ENCODE results near the gene HOMER1. TPM values are rescaled to one million over a fixed set of nuclear protein-coding genes. Genes with fewer than 3 reads are reported as not detected.

The HOMER1 gene
- total and polyA plus RNA-seq, 10 of the 15 experiments (the other 5 are each of a cell fraction or from before 2014, with no cell fraction given), result 0.96 to 22.0 (median 7.5) TPM

- TF ChIP-seq ZBTB40 (IDR thresholded peaks at IDR 0.05; ENCODE audit: borderline replicate concordance) (no peak), IKZF1 (conservative IDR thresholded peaks at IDR 0.05) (no peak), ZNF24 (IDR thresholded peaks at IDR 0.05) (no peak)
These were observed 77.1 kb downstream of the HOMER1 start (continued) for GRCh38 chr5:79436821-79437220.

GRCh38 chr5:79436224-79436623, 77.7 kb downstream of the HOMER1 start:
- Histone ChIP-seq H3K79me2 (ENCODE audit: control insufficient read depth, insufficient read depth, low read length) (no peaks in the 10 kb centered on the region), H3K4me3 (no peak overlapping the region), H3K4me1 (ENCODE audit: control insufficient read depth, insufficient read depth, low read length) (no peaks in the 10 kb centered on the region), H3K27ac (ENCODE audit: control insufficient read depth, insufficient read depth) (no peak overlapping the region), H2AFZ (ENCODE audit: control insufficient read depth, low read depth, low read length) (no peak overlapping the region), H3K9ac (ENCODE audit: control insufficient read depth, insufficient read depth, low read length) (no peak overlapping the region), H3K4me2 (ENCODE audit: control insufficient read depth, insufficient read depth) (no peak overlapping the region), H3K9me3 (replicated peaks; ENCODE audit: control insufficient read depth, insufficient read depth, low read length) (no peaks in the 10 kb centered on the region), H3K36me3 (ENCODE audit: control insufficient read depth in 2 of 2, insufficient read depth in 2 of 2, low read length in 1 of 2) (no peaks in the 10 kb centered on the region), H3K27me3 (replicated peaks in 1 of 2; ENCODE audit: control insufficient read depth in 2 of 2, insufficient read depth in 2 of 2, low read length in 1 of 2) (no peaks in the 10 kb centered on the region), H4K20me1 (ENCODE audit: control insufficient read depth, insufficient read depth) (no peaks in the 10 kb centered on the region)
- 82% methylated on average over 3 of the region's 3 CpGs for WGBS (ENCODE audit: insufficient coverage, insufficient replicate concordance, low lambda C conversion rate, missing lambda C conversion rate)
- POLR2A ChIA-PET, result no interaction called here
- DNase-seq (ENCODE audit: low read depth, low spot score) (no peak), FAIRE-seq (no peak), ATAC-seq (no peak)
- BruUV-seq (replicated peaks), result no TSS peak
- CTCF ChIA-PET, result interaction anchor here (1.1 kb wide), 1 partner anchor 11 kb away, joined by 4 read pairs; no protein-coding TSS in a partner anchor
- in situ Hi-C loops (cut with MboI), result no loop called here
- SMC1A ChIA-PET (ENCODE audit: uncharacterized antibody, unreplicated experiment), result interaction anchor here (1.4 kb wide), 1 partner anchor 28 kb away, joined by 4 read pairs; no protein-coding TSS in a partner anchor
- RAD21 ChIA-PET (ENCODE audit: unreplicated experiment), result no interaction called here
- intact Hi-C loops (cut with micrococcal nuclease; ENCODE audit: unreplicated experiment), result no loop called here
- no peak for TF ChIP-seq SMC3 (IDR thresholded peaks at IDR 0.05; ENCODE audit: borderline replicate concordance, low read length)
- TF ChIP-seq ZNF207 (IDR thresholded peaks at IDR 0.05; ENCODE audit: borderline replicate concordance), result no peak
- TF ChIP-seq RAD51 (IDR thresholded peaks at IDR 0.05), result no peak
- no peak for TF ChIP-seq NR2C1 (IDR thresholded peaks at IDR 0.05)
- TF ChIP-seq LARP7 (IDR thresholded peaks at IDR 0.05), result no peak
- TF ChIP-seq RCOR1 (conservative IDR thresholded peaks at IDR 0.05; ENCODE audit: low read depth, low read length), result no peak
- TF ChIP-seq ZNF622 (IDR thresholded peaks at IDR 0.05), result no peak
- no peak for TF ChIP-seq REST (IDR thresholded peaks at IDR 0.05; ENCODE audit: low read depth, low read length)
- TF ChIP-seq ESRRA (IDR thresholded peaks at IDR 0.05; ENCODE audit: low read length), result no peak
- TF ChIP-seq SUZ12 (IDR thresholded peaks at IDR 0.05; ENCODE audit: unreplicated experiment), result no peak
- TF ChIP-seq RELA (IDR thresholded peaks at IDR 0.05; ENCODE audit: borderline replicate concordance, partially characterized antibody), result no peak
- no peak for TF ChIP-seq HSF1 (IDR thresholded peaks at IDR 0.05; ENCODE audit: low read depth, low read length)
- TF ChIP-seq CBX5 (IDR thresholded peaks at IDR 0.05; ENCODE audit: low read depth), result no peak

All from GM12878 (cell line).